Memory B cell (primary cell): ENCODE measurements around the gene SEC22B.
A peak's percentile ranks its signal among the peaks of the same experiment; 100 is the strongest.
"Not testable (repeated sequence)": the region's sequence is repeated elsewhere in the genome, so short reads cannot be mapped to it uniquely, and the experiment has no call there.

Experiments
- ATAC-seq: fragments of 150-1000 bp; cut with Tn5 transposase; 2 replicates; pipeline ENCODE4 v1.10.0; 2021; ENCODE audit warnings: low read depth, mild to moderate bottlenecking, moderate library complexity
- DNase-seq, 2 donors: peaks; one replicate each; pipeline ENCODE4 v3.0.0; 2022; ENCODE audit warnings: low spot score in 2 of 2
- H3K27ac Mint-ChIP-seq: one replicate; pipeline ENCODE4 v1.8.0; 2022; ENCODE audit warnings: mild to moderate bottlenecking, moderate library complexity, mixed read lengths
- H3K27me3 Mint-ChIP-seq: one replicate; pipeline ENCODE4 v1.8.0; 2022; ENCODE audit warnings: mixed read lengths
- H3K36me3 Mint-ChIP-seq: one replicate; pipeline ENCODE4 v1.8.0; 2022; ENCODE audit warnings: mild to moderate bottlenecking, mixed read lengths
- H3K4me1 Mint-ChIP-seq: one replicate; pipeline ENCODE4 v1.8.0; 2022; ENCODE audit warnings: mixed read lengths
- H3K4me3 Mint-ChIP-seq: one replicate; pipeline ENCODE4 v1.8.0; 2022; ENCODE audit warnings: mild to moderate bottlenecking, moderate library complexity, mixed read lengths
- H3K9me3 Mint-ChIP-seq: one replicate; pipeline ENCODE4 v1.8.0; 2022; ENCODE audit warnings: mixed read lengths

SEC22B gene

DNA sequence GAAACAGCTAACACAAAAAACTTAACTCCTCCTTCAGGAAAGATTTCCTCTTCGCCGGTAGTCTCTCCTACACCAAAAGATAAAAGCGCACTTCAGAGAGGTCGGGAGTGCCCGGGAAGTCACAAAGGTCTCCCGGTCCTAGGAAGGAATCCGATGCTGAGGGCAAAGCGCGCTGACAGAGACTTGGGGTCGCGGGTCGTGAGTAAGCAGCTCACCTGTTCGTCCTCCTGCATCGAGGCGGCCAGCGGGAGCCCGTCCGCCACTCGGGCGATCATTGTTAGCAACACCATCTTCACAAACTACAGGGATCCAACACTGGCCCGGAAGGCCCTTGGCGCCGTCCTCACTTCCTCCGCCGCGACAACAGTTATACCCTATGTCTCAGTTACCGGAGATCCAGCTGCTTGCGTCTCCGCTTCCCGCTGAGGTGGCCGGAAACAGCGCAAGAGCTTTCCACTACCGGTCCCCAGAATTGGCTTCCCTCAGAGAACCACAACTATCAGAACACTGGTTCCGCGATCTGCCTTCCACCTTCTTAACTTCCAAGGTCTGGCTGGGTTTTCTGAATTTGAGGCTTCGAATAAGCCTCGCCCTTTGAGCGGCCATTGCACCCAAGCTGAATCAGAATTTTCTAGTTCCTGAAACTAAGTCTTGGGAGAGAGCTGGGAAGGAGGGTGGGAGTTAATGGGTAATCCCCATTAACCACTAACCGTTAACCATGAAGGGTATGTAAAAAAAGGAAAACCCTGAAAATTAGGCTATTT is at the start of gene SEC22B:
Gene SEC22B, minus strand, starts transcription at position 429 of the 764 bp plus-strand sequence. Its CDS starts 139 bp downstream, at position 290.
- ATAC-seq (peak; percentile 99), DNase-seq (peak; percentile 89 to 90)
- Mint-ChIP-seq H3K36me3 (no peaks in the 10 kb centered on the region), H3K9me3 (no peaks in the 10 kb centered on the region), H3K27me3 (no peaks in the 10 kb centered on the region), H3K4me3 (peak within 1 kb of the TSS; percentile 89), H3K27ac (peak within 1 kb of the TSS; percentile 98), H3K4me1 (peaks cover 5% of the 10 kb centered on the region)

GRCh38 chr1:120217933-120218332 is 41.6 kb upstream of the SEC22B start:
- H3K27ac Mint-ChIP-seq, H3K4me1 Mint-ChIP-seq, H3K4me3 Mint-ChIP-seq, DNase-seq, ATAC-seq, H3K27me3 Mint-ChIP-seq, H3K9me3 Mint-ChIP-seq, H3K36me3 Mint-ChIP-seq: not testable (repeated sequence)

DNA sequence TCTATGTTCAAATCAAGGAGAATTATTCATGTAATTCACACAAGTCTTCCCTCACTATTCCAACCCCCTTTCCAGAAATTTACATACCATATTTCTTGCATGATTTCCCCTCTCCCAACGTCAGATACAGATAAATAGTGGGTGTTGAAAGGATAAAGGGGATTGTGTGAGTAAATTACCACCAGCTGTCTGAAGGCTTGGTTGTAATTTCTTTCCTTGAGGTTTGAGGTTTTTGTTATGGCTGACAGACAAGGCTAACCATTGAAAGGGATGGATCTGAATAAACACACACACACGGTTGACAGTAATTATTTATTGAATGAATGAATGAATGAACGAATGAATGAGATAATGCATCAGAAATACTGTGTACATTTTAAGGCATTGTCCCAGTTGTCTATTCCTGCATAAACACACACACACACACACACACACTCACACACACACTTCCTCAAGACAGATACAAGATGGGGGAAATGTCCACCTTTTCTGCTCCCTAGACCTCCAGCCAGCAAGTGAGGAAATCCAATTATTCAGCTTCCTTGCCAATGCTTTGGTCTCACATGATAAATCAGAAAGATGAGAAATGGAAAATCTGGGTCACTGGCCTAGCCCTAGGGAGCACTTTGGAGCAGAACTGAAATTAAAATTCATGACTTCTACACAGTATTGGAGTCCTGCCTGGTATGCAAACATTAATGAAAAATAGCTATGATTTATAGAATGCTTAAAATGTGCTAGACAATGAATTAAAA is 41.0 kb upstream of the SEC22B start:
- not testable (repeated sequence) for H3K27ac Mint-ChIP-seq, H3K4me3 Mint-ChIP-seq, ATAC-seq, H3K27me3 Mint-ChIP-seq, DNase-seq, H3K4me1 Mint-ChIP-seq, H3K36me3 Mint-ChIP-seq, H3K9me3 Mint-ChIP-seq

DNA sequence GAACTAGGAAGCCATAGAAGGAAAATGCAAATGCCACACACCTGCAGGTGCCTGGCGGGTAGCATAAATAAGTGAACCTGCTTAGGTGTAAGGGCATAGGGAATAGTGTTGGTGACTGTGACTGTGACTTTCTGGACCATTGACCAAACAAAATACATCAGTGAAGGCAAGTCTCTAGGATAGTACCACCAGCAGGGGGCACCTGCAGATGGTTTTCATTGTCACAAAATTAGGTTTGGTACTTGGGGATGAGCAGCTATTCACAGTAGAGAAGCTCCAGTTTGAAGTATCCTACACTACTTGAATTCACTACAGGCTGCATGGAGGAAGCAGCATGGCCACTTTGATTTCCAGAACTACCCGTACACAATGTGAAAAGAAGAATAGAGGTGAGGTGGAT is 37.3 kb upstream of the SEC22B start:
- DNase-seq, H3K4me3 Mint-ChIP-seq, H3K27ac Mint-ChIP-seq, H3K27me3 Mint-ChIP-seq, H3K4me1 Mint-ChIP-seq, H3K9me3 Mint-ChIP-seq, H3K36me3 Mint-ChIP-seq: not testable (repeated sequence)
- peak; percentile 71 for ATAC-seq

DNA sequence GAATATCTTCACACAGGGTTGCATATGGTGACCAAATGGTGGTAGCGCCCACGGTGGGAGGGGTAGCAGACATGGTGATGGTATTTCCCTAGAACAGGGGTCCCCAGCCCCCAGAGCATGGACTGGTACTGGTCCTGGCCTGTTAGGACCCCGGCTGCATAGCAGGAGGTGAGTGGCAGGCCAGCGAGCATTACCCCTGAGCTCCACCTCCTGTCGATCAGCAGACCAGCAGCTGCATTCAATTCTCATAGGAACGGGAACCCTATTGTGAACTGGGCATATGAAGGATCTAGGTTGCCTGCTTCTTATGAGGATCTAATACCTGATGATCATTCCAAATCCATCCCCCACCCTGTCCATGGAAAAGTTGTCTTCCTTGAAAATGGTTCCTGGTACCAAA is 34.4 kb upstream of the SEC22B start:
- not testable (repeated sequence) for DNase-seq, H3K4me1 Mint-ChIP-seq, H3K4me3 Mint-ChIP-seq, H3K27me3 Mint-ChIP-seq, H3K36me3 Mint-ChIP-seq, ATAC-seq, H3K9me3 Mint-ChIP-seq, H3K27ac Mint-ChIP-seq

DNA sequence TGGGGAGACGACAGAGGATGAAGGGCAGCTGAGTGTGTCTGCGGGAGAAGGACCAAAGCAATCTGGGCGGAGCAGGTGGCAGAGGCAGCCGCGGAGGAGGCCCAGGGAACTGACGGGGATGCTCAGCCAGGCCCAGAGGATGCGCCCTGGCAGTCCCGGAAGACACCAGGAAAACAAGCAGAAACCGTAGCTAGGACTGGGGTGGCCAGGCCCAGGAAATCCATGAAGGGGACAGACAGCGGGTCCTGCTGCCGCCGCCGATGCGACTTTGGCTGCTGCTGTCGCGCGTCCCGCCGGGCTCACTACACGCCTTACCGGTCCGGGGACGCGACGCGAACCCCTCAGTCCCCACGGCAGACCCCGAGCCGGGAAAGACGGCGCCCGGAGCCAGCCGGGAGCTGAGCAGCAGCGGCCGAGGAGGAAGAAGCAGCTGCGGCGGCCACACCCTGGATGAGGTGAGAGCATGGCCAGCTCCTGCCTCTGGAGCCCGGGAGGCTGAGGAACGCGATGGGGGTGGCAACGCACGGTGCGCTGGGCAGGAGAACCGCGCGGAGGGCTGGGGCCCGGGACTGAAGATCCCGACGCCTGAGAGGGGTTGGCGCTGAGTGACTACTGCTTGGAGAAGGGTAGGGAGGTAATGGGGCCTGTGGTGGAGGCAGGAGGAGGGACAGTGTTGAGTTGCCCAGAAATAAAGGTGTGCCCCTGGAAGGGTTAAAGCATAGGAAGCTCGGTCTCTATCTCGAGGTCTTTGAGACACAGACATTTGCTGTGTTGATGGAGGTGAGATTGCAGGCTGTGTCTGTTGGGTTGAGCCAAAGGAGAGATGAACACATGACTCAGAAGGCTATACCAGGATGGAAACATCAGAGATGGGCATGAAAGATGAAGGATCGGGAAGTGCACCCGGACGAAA is 20.8 kb upstream of the SEC22B start:
- ATAC-seq (peak; percentile 29), DNase-seq (peak in 1 of 2 donors; percentile 17)
- not testable (repeated sequence) for H3K9me3 Mint-ChIP-seq, H3K27me3 Mint-ChIP-seq, H3K27ac Mint-ChIP-seq, H3K36me3 Mint-ChIP-seq, H3K4me1 Mint-ChIP-seq
- peak overlapping the region; percentile 66 for H3K4me3 Mint-ChIP-seq

DNA sequence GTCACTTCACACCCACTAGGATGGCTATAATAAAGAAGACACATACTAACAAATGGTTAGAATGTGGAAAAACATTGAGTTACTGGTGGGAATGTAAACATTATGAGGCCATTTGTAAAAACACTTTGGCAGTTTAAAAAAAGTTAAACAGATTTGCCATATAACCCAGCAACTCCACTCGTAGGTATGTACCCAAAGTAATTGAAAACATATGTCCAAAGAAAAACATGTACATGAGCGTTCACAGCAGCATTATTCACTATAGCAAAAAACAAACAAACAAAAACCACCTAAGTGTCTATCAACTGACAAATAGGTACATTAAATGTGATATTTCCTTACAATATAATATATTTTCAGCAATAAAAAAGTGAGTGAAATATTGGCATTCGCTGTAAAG is 12.3 kb upstream of the SEC22B start:
- H3K36me3 Mint-ChIP-seq, ATAC-seq: not testable (repeated sequence)

GRCh38 chr1:120182176-120182707 is 5.9 kb upstream of the SEC22B start:
- H3K36me3 Mint-ChIP-seq, DNase-seq, H3K27ac Mint-ChIP-seq, H3K27me3 Mint-ChIP-seq, H3K4me1 Mint-ChIP-seq, H3K9me3 Mint-ChIP-seq, ATAC-seq, H3K4me3 Mint-ChIP-seq: not testable (repeated sequence)

More for the DNA sequence above, 12.3 kb upstream of the SEC22B start:
- not testable (repeated sequence) for H3K4me3 Mint-ChIP-seq, H3K4me1 Mint-ChIP-seq, H3K9me3 Mint-ChIP-seq, H3K27ac Mint-ChIP-seq, H3K27me3 Mint-ChIP-seq, DNase-seq

DNA sequence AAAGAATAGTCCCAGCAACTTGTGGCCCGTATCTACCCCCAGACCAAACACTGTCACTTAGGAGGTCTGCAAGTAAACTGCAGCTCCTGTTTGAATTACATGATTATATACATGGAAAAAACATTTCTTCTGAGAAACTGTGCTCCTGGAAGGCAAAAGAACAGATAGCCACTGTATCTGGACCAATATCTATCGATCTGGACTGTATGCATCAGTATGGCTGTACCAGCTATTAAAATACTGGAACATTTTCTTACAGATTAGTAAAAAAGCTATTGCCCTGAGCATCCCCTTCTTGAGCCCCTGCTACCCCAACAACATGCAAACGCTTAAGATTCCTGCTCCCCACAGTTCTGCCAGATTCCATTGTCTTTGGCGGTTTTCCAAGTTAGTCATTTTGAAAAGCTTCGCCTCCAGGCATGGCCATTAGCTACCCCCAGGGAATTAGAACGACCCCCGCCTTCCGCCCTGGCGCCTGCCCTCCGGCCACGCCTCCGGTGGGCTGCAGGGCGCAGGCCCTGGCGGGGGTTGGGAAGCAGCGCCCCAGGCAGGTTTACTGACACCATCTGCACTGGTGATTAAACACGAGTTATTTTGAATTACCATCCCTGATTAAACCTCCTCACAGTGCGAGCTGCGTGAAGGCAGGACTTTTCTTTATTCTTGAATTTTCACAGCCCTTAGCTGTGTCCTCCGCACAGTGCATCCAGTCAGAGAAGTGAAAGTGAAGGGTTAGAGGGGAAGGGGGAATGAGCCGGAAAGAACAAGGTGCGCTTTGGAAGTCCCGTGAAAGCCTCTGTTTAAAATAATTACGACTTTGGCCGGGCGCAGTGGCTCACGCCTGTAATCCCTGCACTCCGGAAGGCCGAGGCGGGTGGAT is 3.7 kb upstream of the SEC22B start:
- ATAC-seq: not testable (repeated sequence)

GRCh38 chr1:120178799-120179756 is 2.8 kb upstream of the SEC22B start:
- peaks cover 5% of the 10 kb centered on the region for H3K4me1 Mint-ChIP-seq
- no peaks in the 10 kb centered on the region for H3K9me3 Mint-ChIP-seq
- no peaks in the 10 kb centered on the region for H3K36me3 Mint-ChIP-seq
- no peak overlapping the region for H3K27ac Mint-ChIP-seq
- DNase-seq (no peak), ATAC-seq (no peak)
- no peaks in the 10 kb centered on the region for H3K27me3 Mint-ChIP-seq
- no peak overlapping the region for H3K4me3 Mint-ChIP-seq

More for the DNA sequence above, 3.7 kb upstream of the SEC22B start:
- not testable (repeated sequence) for H3K36me3 Mint-ChIP-seq, H3K27ac Mint-ChIP-seq, H3K9me3 Mint-ChIP-seq, H3K4me1 Mint-ChIP-seq, H3K27me3 Mint-ChIP-seq
- H3K4me3 Mint-ChIP-seq: peak overlapping the region; percentile 47
- DNase-seq: peak in 1 of 2 donors; percentile 10

DNA sequence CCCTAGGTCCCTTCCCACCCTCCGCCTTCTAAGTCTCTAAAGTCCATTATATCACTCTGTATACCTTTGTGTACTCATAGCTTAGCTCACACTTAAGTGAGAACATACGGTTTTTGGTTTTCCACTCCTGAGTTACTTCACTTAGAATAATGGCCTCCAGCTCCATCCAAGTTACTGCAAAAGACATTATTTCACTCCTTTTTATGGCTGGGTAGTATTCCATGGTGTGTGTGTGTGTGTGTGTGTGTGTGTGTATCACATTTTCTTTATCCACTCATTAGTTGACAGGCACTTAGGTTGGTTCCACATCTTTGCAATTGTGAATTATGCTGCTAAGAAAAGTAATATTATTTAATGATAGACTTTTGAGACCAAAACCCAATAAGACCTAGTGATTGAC is 1.7 kb upstream of the SEC22B start:
- not testable (repeated sequence) for H3K27me3 Mint-ChIP-seq, H3K27ac Mint-ChIP-seq, H3K4me1 Mint-ChIP-seq, DNase-seq, ATAC-seq, H3K4me3 Mint-ChIP-seq, H3K36me3 Mint-ChIP-seq, H3K9me3 Mint-ChIP-seq

DNA sequence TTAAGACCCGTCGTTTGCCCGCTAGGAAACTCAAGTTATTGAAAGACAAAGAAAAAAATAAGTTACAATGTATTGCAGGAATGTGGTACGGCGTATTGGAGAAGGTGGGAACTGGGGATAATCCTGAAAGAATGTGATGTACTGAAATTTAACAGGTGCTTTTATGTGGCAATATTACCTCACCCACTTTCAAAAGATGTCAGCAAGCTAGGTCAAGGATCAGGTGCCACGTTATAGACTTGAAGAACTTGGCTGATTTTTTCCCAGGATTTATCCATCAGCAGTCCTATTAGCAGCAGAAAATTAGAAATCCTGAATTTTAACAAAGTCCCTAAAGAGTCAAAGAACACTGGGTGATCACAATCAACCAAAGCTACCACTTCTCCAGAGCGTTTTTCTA is 632 bp downstream of the SEC22B start:
- H3K4me3 Mint-ChIP-seq: peak overlapping the region; percentile 89
- not testable (repeated sequence) for H3K9me3 Mint-ChIP-seq, H3K4me1 Mint-ChIP-seq, H3K36me3 Mint-ChIP-seq, ATAC-seq, DNase-seq, H3K27me3 Mint-ChIP-seq
- H3K27ac Mint-ChIP-seq: peak overlapping the region; percentile 98
